RWPE2 (cell line): Measurements from ENCODE around the gene DDRGK1.

Experiments used
- ATAC-seq: fragments of 200-7000 bp; cut with Tn5 transposase; 3 replicates; pipeline ENCODE4 v1.9.1; 2021; ENCODE audit warnings: low read depth
- DNase-seq: peaks from one replicate; pipeline ENCODE4 v3.0.0-alpha.2; 2020; ENCODE audit warnings: low spot score
- H3K27ac ChIP-seq: fragments of 450-650 bp; 2 replicates; pipeline ENCODE4 v1.5.1; 2017; ENCODE audit warnings: mild to moderate bottlenecking; ENCODE audit not compliant: poor library complexity, severe bottlenecking
- H3K27me3 ChIP-seq: fragments of 250-450 bp; sonication (Bioruptor Pico); 2 replicates; pipeline ENCODE4 v1.5.1; 2021; ENCODE audit warnings: mild to moderate bottlenecking, moderate library complexity; ENCODE audit not compliant: insufficient read depth, poor library complexity, severe bottlenecking
- H3K36me3 ChIP-seq: fragments of 250-450 bp; sonication (Bioruptor Pico); 2 replicates; pipeline ENCODE4 v1.5.1; 2020; ENCODE audit warnings: low read depth, mild to moderate bottlenecking, moderate library complexity
- H3K4me1 ChIP-seq: fragments of 250-450 bp; sonication (Bioruptor Pico); 2 replicates; pipeline ENCODE4 v1.5.1; 2021; ENCODE audit warnings: mild to moderate bottlenecking, moderate library complexity; ENCODE audit not compliant: insufficient read depth, poor library complexity, severe bottlenecking
- H3K4me3 ChIP-seq: fragments of 250-450 bp; sonication (Bioruptor Pico); 2 replicates; pipeline ENCODE4 v1.5.1; 2021; ENCODE audit warnings: mild to moderate bottlenecking, moderate library complexity; ENCODE audit not compliant: severe bottlenecking
- H3K9me3 ChIP-seq: fragments of 250-450 bp; sonication (Bioruptor Pico); 2 replicates; pipeline ENCODE4 v1.5.1; 2021; ENCODE audit warnings: mild to moderate bottlenecking, moderate library complexity; ENCODE audit not compliant: severe bottlenecking
- TF ChIP-seq, protein P1 (sequence below): fragments of 450-650 bp; IDR thresholded peaks from one replicate; pipeline ENCODE4 v1.5.1; 2017; ENCODE audit warnings: mild to moderate bottlenecking, moderate library complexity; ENCODE audit not compliant: poor library complexity, severe bottlenecking

Gene DDRGK1

GRCh38 chr20:3248167-3248992 is 43.9 kb upstream of the DDRGK1 start:
- Histone ChIP-seq H3K27me3 (no peaks in the 10 kb centered on the region), H3K4me1 (no peaks in the 10 kb centered on the region), H3K9me3 (no peaks in the 10 kb centered on the region), H3K27ac (no peak overlapping the region), H3K36me3 (peaks cover 12% of the 10 kb centered on the region; the same call in 1 of the 2 replicates), H3K4me3 (no peak overlapping the region)
- DNase-seq (no peak), ATAC-seq (no peak)
- TF ChIP-seq, protein P1, sequence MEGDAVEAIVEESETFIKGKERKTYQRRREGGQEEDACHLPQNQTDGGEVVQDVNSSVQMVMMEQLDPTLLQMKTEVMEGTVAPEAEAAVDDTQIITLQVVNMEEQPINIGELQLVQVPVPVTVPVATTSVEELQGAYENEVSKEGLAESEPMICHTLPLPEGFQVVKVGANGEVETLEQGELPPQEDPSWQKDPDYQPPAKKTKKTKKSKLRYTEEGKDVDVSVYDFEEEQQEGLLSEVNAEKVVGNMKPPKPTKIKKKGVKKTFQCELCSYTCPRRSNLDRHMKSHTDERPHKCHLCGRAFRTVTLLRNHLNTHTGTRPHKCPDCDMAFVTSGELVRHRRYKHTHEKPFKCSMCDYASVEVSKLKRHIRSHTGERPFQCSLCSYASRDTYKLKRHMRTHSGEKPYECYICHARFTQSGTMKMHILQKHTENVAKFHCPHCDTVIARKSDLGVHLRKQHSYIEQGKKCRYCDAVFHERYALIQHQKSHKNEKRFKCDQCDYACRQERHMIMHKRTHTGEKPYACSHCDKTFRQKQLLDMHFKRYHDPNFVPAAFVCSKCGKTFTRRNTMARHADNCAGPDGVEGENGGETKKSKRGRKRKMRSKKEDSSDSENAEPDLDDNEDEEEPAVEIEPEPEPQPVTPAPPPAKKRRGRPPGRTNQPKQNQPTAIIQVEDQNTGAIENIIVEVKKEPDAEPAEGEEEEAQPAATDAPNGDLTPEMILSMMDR, result no peak

DNA sequence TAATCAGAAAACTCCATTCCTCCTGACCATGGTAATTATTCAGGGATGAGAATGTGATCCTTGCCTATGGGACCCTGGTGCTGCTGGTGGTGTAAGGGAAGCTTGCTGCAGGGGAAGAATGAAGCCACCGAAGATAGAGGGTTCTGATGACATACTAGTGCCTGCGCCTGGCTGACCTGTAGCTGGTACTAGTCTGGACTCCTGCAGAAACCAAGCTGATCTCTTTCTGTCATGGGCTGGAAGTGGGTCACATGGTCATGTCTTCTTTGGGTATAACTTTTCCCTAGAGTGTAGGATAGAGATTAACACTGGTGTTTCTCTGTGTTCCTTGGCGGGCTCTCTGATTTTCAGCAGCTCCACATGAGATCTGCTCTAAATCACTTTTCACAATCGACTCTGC is 43.2 kb upstream of the DDRGK1 start:
- peaks cover 6% of the 10 kb centered on the region; the same call in 1 of the 2 replicates for H3K36me3 ChIP-seq
- ATAC-seq (peak; percentile 16; the same call in 1 of the 3 replicates), DNase-seq (no peak)
- TF ChIP-seq, protein P1, result no peak
- no peak overlapping the region for H3K27ac ChIP-seq
- no peaks in the 10 kb centered on the region for H3K4me1 ChIP-seq
- H3K9me3 ChIP-seq, result no peaks in the 10 kb centered on the region
- H3K4me3 ChIP-seq, result no peak overlapping the region
- H3K27me3 ChIP-seq, result no peaks in the 10 kb centered on the region

GRCh38 chr20:3246682-3247081 is 42.2 kb upstream of the DDRGK1 start:
- H3K4me1 ChIP-seq, result no peaks in the 10 kb centered on the region
- TF ChIP-seq, protein P1, result no peak
- no peak overlapping the region for H3K4me3 ChIP-seq
- no peaks in the 10 kb centered on the region for H3K27me3 ChIP-seq
- H3K9me3 ChIP-seq, result no peaks in the 10 kb centered on the region
- DNase-seq, result no peak
- ATAC-seq, result no peak
- H3K36me3 ChIP-seq, result no peaks in the 10 kb centered on the region
- H3K27ac ChIP-seq, result no peak overlapping the region

DNA sequence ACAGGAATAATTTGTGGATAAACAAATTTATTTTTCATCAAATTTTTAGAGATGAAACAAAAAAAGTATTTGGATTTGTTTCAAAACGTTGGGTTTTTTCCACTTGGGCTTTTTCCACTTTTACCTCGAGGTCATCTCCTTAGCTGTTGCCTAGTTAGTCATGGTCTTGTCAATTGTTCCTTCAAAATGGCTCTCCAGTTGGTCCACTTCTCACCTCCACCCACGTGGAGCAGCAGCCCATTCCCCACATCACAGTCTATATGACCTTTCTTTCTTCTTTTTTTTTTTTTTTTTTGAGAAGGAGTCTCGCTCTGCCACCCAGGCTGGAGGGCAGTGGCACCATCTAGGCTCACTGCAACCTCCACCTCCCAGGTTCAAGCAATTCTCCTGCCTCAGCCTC is 41.2 kb upstream of the DDRGK1 start:
- no peak overlapping the region for H3K27ac ChIP-seq
- TF ChIP-seq, protein P1, result no peak
- H3K9me3 ChIP-seq, result no peaks in the 10 kb centered on the region
- H3K4me3 ChIP-seq, result no peak overlapping the region
- DNase-seq, result no peak
- H3K27me3 ChIP-seq, result no peaks in the 10 kb centered on the region
- no peak for ATAC-seq
- no peaks in the 10 kb centered on the region for H3K36me3 ChIP-seq
- H3K4me1 ChIP-seq, result no peaks in the 10 kb centered on the region

DNA sequence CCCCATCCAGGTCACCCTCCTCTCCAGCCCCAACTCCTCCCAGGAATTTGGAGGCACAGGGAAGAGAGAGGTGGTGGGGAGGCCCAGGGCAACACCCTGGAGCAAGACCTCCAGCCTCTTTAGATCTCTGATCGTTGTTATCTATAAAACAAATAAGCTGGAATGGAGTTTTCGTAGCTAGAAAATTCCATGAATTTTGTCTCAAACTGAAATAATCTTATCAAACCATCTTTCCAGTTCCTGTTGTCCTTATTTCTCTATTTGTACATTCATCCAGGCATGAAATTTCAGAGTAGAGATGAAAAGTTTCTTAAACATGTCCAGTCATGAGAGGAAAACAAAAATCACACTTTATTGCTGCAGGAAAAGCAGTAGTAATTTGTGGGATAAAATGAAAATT is 40.7 kb upstream of the DDRGK1 start:
- Histone ChIP-seq H3K36me3 (no peaks in the 10 kb centered on the region), H3K27ac (no peak overlapping the region), H3K4me1 (no peaks in the 10 kb centered on the region), H3K27me3 (no peaks in the 10 kb centered on the region), H3K4me3 (no peak overlapping the region), H3K9me3 (no peaks in the 10 kb centered on the region)
- ATAC-seq (no peak), DNase-seq (no peak)
- TF ChIP-seq, protein P1, result no peak
